Esophagus squamous epithelium (tissue), 5 donors: ENCODE data around the gene GNG8. TPM values are rescaled to one million over a fixed set of nuclear protein-coding genes. Genes with fewer than 3 reads are reported as not detected.

Experiments used
- DNase-seq: peaks from one replicate; lab custom pipeline; 2025; lab: John Stamatoyannopoulos, UW
- H3K27ac ChIP-seq, 4 donors: fragments of 200-600 bp; sonication (generic); one replicate each; pipeline ENCODE4 v1.5.1; 2016 to 2019; ENCODE audit warnings: mild to moderate bottlenecking in 1 of 4
- H3K27me3 ChIP-seq, 4 donors: fragments of 200-600 bp; sonication (generic); 1 replicate in 3 of 4; 2 replicates in 1 of 4; pipeline versions ENCODE4 v1.5.1 to v1.6.0; 2017 to 2021; ENCODE audit warnings: antibody characterized with exemption in 1 of 4
- H3K36me3 ChIP-seq, 3 donors: fragments of 200-600 bp; sonication (generic); one replicate each; pipeline ENCODE4 v1.5.1; 2016 to 2019
- H3K4me1 ChIP-seq, 3 donors: fragments of 200-600 bp; sonication (generic); one replicate each; pipeline ENCODE4 v1.5.1; 2017 to 2019
- H3K4me3 ChIP-seq, 4 donors: fragments of 200-600 bp; sonication (generic); 1 replicate in 3 of 4; 2 replicates in 1 of 4; pipeline ENCODE4 v1.5.1; 2016 to 2019; ENCODE audit warnings: mild to moderate bottlenecking in 2 of 4, moderate library complexity in 1 of 4
- H3K9me3 ChIP-seq, 3 donors: fragments of 200-600 bp; sonication (generic); one replicate each; pipeline ENCODE4 v1.5.1; 2016 to 2019
- POLR2A ChIP-seq, 4 donors: fragments of 450-650 bp; IDR thresholded peaks; one replicate each; pipeline ENCODE4 v1.6.1; 2017; ENCODE audit warnings: antibody characterized with exemption in 4 of 4, mild to moderate bottlenecking in 4 of 4, moderate library complexity in 3 of 4
- WGBS, 2 donors: methylation state at CpG; one replicate each; pipeline ENCODE4 v1.1.5; 2018; 5-methylcytosine and 5-hydroxymethylcytosine counted together
- intact Hi-C: fragments of 100-400 bp; cut with DNase I; formaldehyde crosslinking; loops from one replicate; pipeline ENCODE4 v1.15.0; 2022
- total RNA-seq, 4 donors: library from RNA; depleted of rRNA; stranded (reverse); fragments of >200 nt; gene quantifications; one replicate each; pipeline ENCODE4 v1.1.0, GENCODE V29; 2016
- TF ChIP-seq, protein P1 (sequence below), 6 experiments: fragments of 450-650 bp in 4 of 6; fragments of 200-600 bp in 2 of 6; sonication (generic) in 2 of 6; IDR thresholded peaks; one replicate each; pipeline ENCODE4 v1.5.1; 2016 to 2019; ENCODE audit warnings: antibody characterized with exemption in 6 of 6, mild to moderate bottlenecking in 4 of 6, moderate library complexity in 4 of 6
- donor health status: DM: yes; HTN: yes; CAD: no.

GNG8 gene
- total RNA-seq, 4 donors from 2014 or later = not detected

DNA sequence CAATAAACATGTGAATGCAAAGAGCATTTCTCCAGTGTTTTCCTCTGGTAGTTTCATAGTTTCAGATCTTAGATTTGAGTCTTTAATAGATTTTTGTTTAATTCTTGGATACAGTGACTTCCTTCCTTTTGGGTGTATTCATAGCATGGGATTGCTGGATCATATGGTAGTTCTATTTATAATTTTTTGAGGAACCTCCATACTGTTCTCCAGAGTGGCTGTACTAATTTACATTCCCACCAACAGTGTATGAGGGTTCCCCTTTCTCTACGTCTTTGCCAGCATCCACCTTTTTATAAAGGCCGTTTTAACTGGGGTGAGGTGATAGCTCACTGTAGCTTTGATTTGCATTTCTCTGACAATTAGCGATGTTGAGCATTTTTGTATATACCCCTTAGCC, 44.1 kb downstream of the GNG8 start:
- 71 to 85% methylated on average over 3 of the region's 3 CpGs for WGBS, 2 donors
- no peaks in the 10 kb centered on the region for H3K36me3 ChIP-seq
- no peak overlapping the region for H3K27ac ChIP-seq
- no peak for DNase-seq
- H3K9me3 ChIP-seq = no peaks in the 10 kb centered on the region
- no peak overlapping the region for H3K4me3 ChIP-seq
- H3K27me3 ChIP-seq = no peaks in the 10 kb centered on the region
- intact Hi-C loops = no loop called here
- TF ChIP-seq, protein P1, sequence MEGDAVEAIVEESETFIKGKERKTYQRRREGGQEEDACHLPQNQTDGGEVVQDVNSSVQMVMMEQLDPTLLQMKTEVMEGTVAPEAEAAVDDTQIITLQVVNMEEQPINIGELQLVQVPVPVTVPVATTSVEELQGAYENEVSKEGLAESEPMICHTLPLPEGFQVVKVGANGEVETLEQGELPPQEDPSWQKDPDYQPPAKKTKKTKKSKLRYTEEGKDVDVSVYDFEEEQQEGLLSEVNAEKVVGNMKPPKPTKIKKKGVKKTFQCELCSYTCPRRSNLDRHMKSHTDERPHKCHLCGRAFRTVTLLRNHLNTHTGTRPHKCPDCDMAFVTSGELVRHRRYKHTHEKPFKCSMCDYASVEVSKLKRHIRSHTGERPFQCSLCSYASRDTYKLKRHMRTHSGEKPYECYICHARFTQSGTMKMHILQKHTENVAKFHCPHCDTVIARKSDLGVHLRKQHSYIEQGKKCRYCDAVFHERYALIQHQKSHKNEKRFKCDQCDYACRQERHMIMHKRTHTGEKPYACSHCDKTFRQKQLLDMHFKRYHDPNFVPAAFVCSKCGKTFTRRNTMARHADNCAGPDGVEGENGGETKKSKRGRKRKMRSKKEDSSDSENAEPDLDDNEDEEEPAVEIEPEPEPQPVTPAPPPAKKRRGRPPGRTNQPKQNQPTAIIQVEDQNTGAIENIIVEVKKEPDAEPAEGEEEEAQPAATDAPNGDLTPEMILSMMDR (IDR thresholded peaks at IDR 0.05) = no peak
- TF ChIP-seq POLR2A (IDR thresholded peaks at IDR 0.05) = no peak
- peaks cover 0 to 8% (median 0%) of the 10 kb centered on the region in 3 donors for H3K4me1 ChIP-seq

DNA sequence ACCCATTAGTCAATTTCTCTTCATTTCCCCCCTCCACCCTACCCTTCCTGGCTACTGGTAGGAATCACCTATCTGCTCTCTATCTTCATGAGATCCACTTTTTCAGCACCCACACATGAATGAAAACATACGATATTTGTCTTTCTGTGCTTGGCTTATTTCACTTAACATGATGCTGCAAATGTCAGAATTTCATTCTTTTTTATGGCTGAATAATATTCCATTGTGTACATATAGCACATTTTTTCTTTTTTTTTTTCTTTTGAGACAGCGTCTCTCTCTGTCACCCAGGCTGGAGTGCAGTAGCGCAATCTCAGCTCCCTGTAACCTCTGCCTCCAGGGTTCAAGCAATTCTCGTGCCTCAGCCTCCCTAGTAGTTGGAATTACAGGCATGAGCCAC, 44.7 kb downstream of the GNG8 start:
- H3K4me1 ChIP-seq = peaks cover 0 to 8% (median 0%) of the 10 kb centered on the region in 3 donors
- H3K27me3 ChIP-seq = no peaks in the 10 kb centered on the region
- TF ChIP-seq, protein P1 (IDR thresholded peaks at IDR 0.05) = no peak
- no peak for TF ChIP-seq POLR2A (IDR thresholded peaks at IDR 0.05)
- no peak for DNase-seq
- no peaks in the 10 kb centered on the region for H3K36me3 ChIP-seq
- H3K4me3 ChIP-seq = no peak overlapping the region
- intact Hi-C loops = no loop called here
- H3K27ac ChIP-seq = no peak overlapping the region
- 90% methylated on average over 4 of the region's 4 CpGs for WGBS, 2 donors
- H3K9me3 ChIP-seq = no peaks in the 10 kb centered on the region

DNA sequence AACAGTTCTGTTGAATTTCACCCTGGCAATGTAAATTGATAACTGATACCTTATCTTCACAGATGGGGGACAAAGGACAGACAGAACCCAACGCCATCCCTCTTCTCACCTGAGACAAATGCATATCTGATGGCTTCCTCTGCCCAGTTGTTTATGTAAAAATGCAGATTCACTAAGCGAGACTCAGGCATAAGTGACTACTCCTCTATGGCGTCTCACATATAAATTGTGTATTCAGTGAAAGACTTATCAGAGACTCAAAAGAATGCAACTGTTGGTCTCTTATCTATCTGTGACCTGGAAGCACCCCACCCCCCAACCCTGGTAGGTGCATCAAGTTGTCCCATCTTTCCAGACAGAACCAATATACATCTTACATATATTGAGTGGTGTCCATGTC, 48.1 kb downstream of the GNG8 start:
- Histone ChIP-seq H3K4me1 (no peaks in the 10 kb centered on the region), H3K9me3 (no peaks in the 10 kb centered on the region), H3K27me3 (no peaks in the 10 kb centered on the region), H3K4me3 (no peak overlapping the region), H3K36me3 (no peaks in the 10 kb centered on the region), H3K27ac (no peak overlapping the region)
- TF ChIP-seq POLR2A (IDR thresholded peaks at IDR 0.05) = no peak
- TF ChIP-seq, protein P1 (IDR thresholded peaks at IDR 0.05) = no peak
- DNase-seq = no peak
- intact Hi-C loops = no loop called here
- 77 to 90% methylated on average over 3 of the region's 3 CpGs for WGBS, 2 donors

DNA sequence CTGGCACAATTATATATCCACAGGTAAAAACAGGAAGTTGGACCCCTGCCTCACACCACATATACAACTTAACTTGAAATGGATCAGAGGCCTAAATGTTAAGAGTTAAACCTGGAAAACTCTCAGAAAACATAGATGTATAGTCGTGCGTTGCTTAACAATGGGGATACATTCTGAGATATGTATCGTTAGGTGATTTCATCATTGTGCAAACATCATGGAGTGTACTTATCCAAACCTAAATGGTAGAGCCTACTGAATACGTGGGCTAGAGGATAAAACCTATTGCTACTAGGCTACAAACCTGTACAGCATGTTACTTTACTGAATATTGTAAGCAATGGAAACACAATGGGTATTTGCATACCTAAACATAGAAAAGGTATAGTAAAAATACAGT, 49.7 kb downstream of the GNG8 start:
- Histone ChIP-seq H3K4me1 (no peaks in the 10 kb centered on the region), H3K9me3 (no peaks in the 10 kb centered on the region), H3K4me3 (no peak overlapping the region), H3K36me3 (no peaks in the 10 kb centered on the region), H3K27me3 (no peaks in the 10 kb centered on the region), H3K27ac (no peak overlapping the region)
- intact Hi-C loops = no loop called here
- 63 to 64% methylated on average over 4 of the region's 4 CpGs for WGBS, 2 donors
- TF ChIP-seq, protein P1 (IDR thresholded peaks at IDR 0.05) = no peak
- TF ChIP-seq POLR2A (IDR thresholded peaks at IDR 0.05) = no peak
- no peak for DNase-seq

DNA sequence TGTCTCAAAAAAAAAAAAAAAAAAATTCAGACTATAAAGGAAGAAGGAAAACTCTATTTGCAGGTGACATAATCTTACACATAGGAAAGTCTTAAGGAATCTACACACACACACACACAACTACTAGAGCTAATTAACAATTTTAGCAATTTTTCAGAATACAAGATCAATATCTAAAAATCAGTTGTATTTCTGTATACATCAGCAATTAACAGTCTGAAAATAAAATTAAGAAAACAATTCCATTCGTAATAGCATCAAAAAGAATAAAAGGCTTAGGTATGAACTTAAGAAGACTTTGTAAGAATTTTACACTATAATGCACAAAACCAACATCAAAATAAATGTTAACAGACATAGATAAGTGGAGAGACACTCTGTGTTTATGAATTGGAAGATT, 50.5 kb downstream of the GNG8 start:
- Histone ChIP-seq H3K36me3 (no peaks in the 10 kb centered on the region), H3K9me3 (no peaks in the 10 kb centered on the region), H3K27me3 (no peaks in the 10 kb centered on the region), H3K4me3 (no peak overlapping the region), H3K4me1 (no peaks in the 10 kb centered on the region), H3K27ac (no peak overlapping the region)
- 85 to 90% methylated on average over 1 of the region's 1 CpG for WGBS, 2 donors
- no peak for DNase-seq
- TF ChIP-seq, protein P1 (IDR thresholded peaks at IDR 0.05) = no peak
- TF ChIP-seq POLR2A (IDR thresholded peaks at IDR 0.05) = no peak
- intact Hi-C loops = no loop called here

Other genes starting within 250 kb of the GNG8 start
- gene CCDC8, start 222.6 kb downstream of the GNG8 start, total RNA-seq = 1 to 10 TPM in 1 of 4 donors, under 1 TPM in 3; 0.53 to 1.7 (median 0.62) TPM
- not detected for gene PNMA8C, start 207.3 kb downstream of the GNG8 start, total RNA-seq
- gene PNMA8A, start 164.6 kb downstream of the GNG8 start, total RNA-seq = under 1 TPM in 1 of 4 donors, not detected in 3; 0.38 TPM
- 1 to 10 TPM in 1 of 4 donors, under 1 TPM in 3; 0.13 to 1.1 (median 0.79) TPM for gene PNMA8B, start 140.3 kb downstream of the GNG8 start, total RNA-seq
- gene CALM3, start 34.9 kb downstream of the GNG8 start, total RNA-seq = 100 to 1,000 TPM in 1 of 4 donors, 10 to 100 TPM in 3; 61.9 to 147 (median 84.6) TPM
- 1 to 10 TPM in 2 of 4 donors, under 1 TPM in 1, not detected in 1; 0.57 to 3.0 (median 1.1) TPM for gene PTGIR, start 11.1 kb downstream of the GNG8 start, total RNA-seq
- 1 to 10 TPM in 2 of 4 donors, under 1 TPM in 2; 0.22 to 5.7 (median 1.8) TPM for gene DACT3, start 25.0 kb upstream of the GNG8 start, total RNA-seq
- gene PRKD2, start 80.9 kb upstream of the GNG8 start, total RNA-seq = 10 to 100 TPM; 28.8 to 54.2 (median 31.8) TPM
- 10 to 100 TPM in 1 of 4 donors, 1 to 10 TPM in 3; 5.6 to 12.6 (median 9.3) TPM for gene FKRP, start 109.9 kb upstream of the GNG8 start, total RNA-seq
- 10 to 100 TPM; 60.1 to 86.4 (median 69.7) TPM for gene STRN4, start 110.2 kb upstream of the GNG8 start, total RNA-seq
- 100 to 1,000 TPM in 3 of 4 donors, 10 to 100 TPM in 1; 97.3 to 156 (median 114) TPM for gene SLC1A5, start 152.4 kb upstream of the GNG8 start, total RNA-seq
- 100 to 1,000 TPM in 3 of 4 donors, 10 to 100 TPM in 1; 83.0 to 230 (median 133) TPM for gene AP2S1, start 214.6 kb upstream of the GNG8 start, total RNA-seq
- 10 to 100 TPM; 28.6 to 41.6 (median 32.1) TPM for gene ARHGAP35, start 224.8 kb upstream of the GNG8 start, total RNA-seq